ENCODE results near the gene ZNF48.

- TF ChIP-seq POLR2A (IDR thresholded peaks at IDR 0.05; ENCODE audit: extremely low read depth, insufficient read length) (no peak), MAX (IDR thresholded peaks at IDR 0.05; ENCODE audit: low read depth, low read length) (no peak), MYC (IDR thresholded peaks at IDR 0.05; ENCODE audit: low read depth, low read length) (no peak)
- TF ChIP-seq, protein P1, sequence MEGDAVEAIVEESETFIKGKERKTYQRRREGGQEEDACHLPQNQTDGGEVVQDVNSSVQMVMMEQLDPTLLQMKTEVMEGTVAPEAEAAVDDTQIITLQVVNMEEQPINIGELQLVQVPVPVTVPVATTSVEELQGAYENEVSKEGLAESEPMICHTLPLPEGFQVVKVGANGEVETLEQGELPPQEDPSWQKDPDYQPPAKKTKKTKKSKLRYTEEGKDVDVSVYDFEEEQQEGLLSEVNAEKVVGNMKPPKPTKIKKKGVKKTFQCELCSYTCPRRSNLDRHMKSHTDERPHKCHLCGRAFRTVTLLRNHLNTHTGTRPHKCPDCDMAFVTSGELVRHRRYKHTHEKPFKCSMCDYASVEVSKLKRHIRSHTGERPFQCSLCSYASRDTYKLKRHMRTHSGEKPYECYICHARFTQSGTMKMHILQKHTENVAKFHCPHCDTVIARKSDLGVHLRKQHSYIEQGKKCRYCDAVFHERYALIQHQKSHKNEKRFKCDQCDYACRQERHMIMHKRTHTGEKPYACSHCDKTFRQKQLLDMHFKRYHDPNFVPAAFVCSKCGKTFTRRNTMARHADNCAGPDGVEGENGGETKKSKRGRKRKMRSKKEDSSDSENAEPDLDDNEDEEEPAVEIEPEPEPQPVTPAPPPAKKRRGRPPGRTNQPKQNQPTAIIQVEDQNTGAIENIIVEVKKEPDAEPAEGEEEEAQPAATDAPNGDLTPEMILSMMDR (IDR thresholded peaks at IDR 0.05; ENCODE audit: low read depth, low read length), result no peak
Observed at GRCh38 chr16:30444231-30445148, 49.3 kb downstream of the ZNF48 start.

Measured in NB4 (cell line).